ENCODE data around the gene H2BK1. TPM values are rescaled to one million over a fixed set of nuclear protein-coding genes. Genes with fewer than 3 reads are reported as not detected.

Gene H2BK1
- total RNA-seq, 3 donors from 2014 or later (not counting 1 experiment from before 2014, with no cell fraction given) = 2.5 TPM; not detected in 2

DNA sequence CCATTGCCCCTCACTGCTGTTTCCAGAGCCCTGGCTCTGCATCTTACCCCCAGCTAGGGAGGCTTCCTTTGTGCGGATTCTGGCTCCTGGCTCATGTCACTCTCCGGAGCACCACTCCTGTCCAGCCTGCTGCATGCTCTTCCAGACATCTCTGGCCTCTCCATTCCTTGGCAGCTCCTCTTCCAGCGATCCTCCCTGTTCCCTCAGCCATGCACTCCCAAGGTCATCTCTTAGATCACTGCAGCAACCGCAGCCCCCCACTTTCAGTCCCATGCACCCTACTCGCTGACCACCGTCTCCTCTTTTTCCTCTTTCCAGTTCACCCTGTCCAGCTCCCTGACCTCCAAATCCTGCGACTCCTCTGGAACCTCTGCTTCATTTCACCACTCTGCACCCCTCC is 45.1 kb upstream of the H2BK1 start:
- Mint-ChIP-seq H3K27me3 (ENCODE audit: low read depth in 2 of 2) (peaks cover 60 to 65% of the 10 kb centered on the region in 2 donors), H3K9me3 (no peaks in the 10 kb centered on the region), H3K36me3 (no peaks in the 10 kb centered on the region), H3K4me1 (peaks cover 7 to 19% of the 10 kb centered on the region in 2 donors), H3K27ac (no peak overlapping the region), H3K4me3 (no peak overlapping the region)
- intact Hi-C loops (cut with micrococcal nuclease) = no loop called here
- Histone ChIP-seq H3K27ac (ENCODE audit: low read length) (no peak overlapping the region), H3K27me3 (ENCODE audit: control insufficient read depth, insufficient read depth, low read length) (peaks cover 13% of the 10 kb centered on the region), H3K9me3 (ENCODE audit: control insufficient read depth, insufficient read depth, low read length) (no peaks in the 10 kb centered on the region), H3K4me3 (ENCODE audit: low read length) (no peak overlapping the region), H3K36me3 (ENCODE audit: control insufficient read depth, insufficient read depth, low read length) (no peaks in the 10 kb centered on the region), H3K4me1 (ENCODE audit: control insufficient read depth, insufficient read depth, low read length) (peaks cover 12% of the 10 kb centered on the region)
- ATAC-seq = no peak
- no peak for DNase-seq
- TF ChIP-seq, protein P1, sequence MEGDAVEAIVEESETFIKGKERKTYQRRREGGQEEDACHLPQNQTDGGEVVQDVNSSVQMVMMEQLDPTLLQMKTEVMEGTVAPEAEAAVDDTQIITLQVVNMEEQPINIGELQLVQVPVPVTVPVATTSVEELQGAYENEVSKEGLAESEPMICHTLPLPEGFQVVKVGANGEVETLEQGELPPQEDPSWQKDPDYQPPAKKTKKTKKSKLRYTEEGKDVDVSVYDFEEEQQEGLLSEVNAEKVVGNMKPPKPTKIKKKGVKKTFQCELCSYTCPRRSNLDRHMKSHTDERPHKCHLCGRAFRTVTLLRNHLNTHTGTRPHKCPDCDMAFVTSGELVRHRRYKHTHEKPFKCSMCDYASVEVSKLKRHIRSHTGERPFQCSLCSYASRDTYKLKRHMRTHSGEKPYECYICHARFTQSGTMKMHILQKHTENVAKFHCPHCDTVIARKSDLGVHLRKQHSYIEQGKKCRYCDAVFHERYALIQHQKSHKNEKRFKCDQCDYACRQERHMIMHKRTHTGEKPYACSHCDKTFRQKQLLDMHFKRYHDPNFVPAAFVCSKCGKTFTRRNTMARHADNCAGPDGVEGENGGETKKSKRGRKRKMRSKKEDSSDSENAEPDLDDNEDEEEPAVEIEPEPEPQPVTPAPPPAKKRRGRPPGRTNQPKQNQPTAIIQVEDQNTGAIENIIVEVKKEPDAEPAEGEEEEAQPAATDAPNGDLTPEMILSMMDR (IDR thresholded peaks at IDR 0.05) = no peak
- 92% methylated on average over 7 of the region's 7 CpGs for WGBS (ENCODE audit: insufficient coverage)

DNA sequence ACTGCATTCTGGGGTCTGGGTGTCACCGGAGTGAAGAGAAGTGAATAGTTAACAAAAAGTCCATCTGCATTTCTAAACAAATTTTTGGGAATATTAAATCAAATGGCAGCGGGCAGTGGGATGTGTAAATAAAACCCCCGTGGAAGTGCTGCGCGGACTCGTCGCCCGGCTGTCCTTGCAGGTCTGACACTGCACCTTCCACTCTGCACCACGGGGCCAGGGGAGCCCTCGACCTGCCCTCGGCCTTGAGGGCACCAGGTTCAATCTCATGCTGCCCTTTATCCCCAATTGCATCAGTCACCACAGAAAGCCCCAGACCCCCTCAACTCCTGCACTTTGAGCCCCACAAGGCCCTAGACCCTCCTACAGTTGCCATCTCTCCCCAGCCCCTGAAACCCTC is 44.6 kb upstream of the H2BK1 start:
- WGBS (ENCODE audit: insufficient coverage) = 89% methylated on average over 11 of the region's 11 CpGs
- peaks cover 16% of the 10 kb centered on the region for H3K27me3 ChIP-seq (ENCODE audit: control insufficient read depth, insufficient read depth, low read length)
- intact Hi-C loops (cut with micrococcal nuclease) = no loop called here
- no peak overlapping the region for H3K4me3 ChIP-seq (ENCODE audit: low read length)
- Mint-ChIP-seq H3K36me3 (no peaks in the 10 kb centered on the region), H3K27ac (no peak overlapping the region), H3K9me3 (no peaks in the 10 kb centered on the region), H3K27me3 (ENCODE audit: low read depth in 2 of 2) (peaks cover 65 to 68% of the 10 kb centered on the region in 2 donors), H3K4me3 (no peak overlapping the region), H3K4me1 (peaks cover 7 to 23% of the 10 kb centered on the region in 2 donors)
- no peaks in the 10 kb centered on the region for H3K36me3 ChIP-seq (ENCODE audit: control insufficient read depth, insufficient read depth, low read length)
- H3K9me3 ChIP-seq (ENCODE audit: control insufficient read depth, insufficient read depth, low read length) = no peaks in the 10 kb centered on the region
- TF ChIP-seq, protein P1 (IDR thresholded peaks at IDR 0.05) = no peak
- no peak for ATAC-seq
- no peak for DNase-seq
- no peak overlapping the region for H3K27ac ChIP-seq (ENCODE audit: low read length)
- H3K4me1 ChIP-seq (ENCODE audit: control insufficient read depth, insufficient read depth, low read length) = peaks cover 12% of the 10 kb centered on the region

DNA sequence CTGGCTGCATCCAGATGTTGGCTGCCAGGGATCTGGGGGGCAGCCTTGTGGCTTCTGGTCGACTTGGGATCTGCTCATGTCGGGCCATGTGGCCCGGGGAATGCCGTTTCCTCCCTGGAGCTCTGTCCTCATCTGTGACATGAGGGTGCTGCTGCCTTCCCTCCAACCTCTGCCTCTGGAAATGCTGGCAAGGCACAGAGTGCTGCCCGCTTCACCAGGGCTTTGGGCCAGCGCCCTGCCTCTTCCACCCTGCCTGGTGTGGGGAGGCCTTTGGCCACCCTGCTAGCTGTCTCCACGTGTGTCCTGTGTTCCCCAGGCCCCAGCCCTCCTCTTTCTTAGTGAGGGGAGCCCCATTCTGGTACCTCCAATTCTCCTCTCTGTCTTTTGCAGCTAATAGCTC is 44.0 kb upstream of the H2BK1 start:
- Mint-ChIP-seq H3K36me3 (no peaks in the 10 kb centered on the region), H3K4me3 (peak overlapping the region; percentile 47), H3K27ac (no peak overlapping the region), H3K9me3 (no peaks in the 10 kb centered on the region), H3K4me1 (peaks cover 9 to 28% of the 10 kb centered on the region in 2 donors), H3K27me3 (ENCODE audit: low read depth in 2 of 2) (peaks cover 68 to 69% of the 10 kb centered on the region in 2 donors)
- H3K27me3 ChIP-seq (ENCODE audit: control insufficient read depth, insufficient read depth, low read length) = peaks cover 19% of the 10 kb centered on the region
- peaks cover 16% of the 10 kb centered on the region for H3K4me1 ChIP-seq (ENCODE audit: control insufficient read depth, insufficient read depth, low read length)
- H3K4me3 ChIP-seq (ENCODE audit: low read length) = no peak overlapping the region
- ATAC-seq (no peak), DNase-seq (no peak)
- intact Hi-C loops (cut with micrococcal nuclease) = no loop called here
- H3K27ac ChIP-seq (ENCODE audit: low read length) = no peak overlapping the region
- H3K9me3 ChIP-seq (ENCODE audit: control insufficient read depth, insufficient read depth, low read length) = no peaks in the 10 kb centered on the region
- no peaks in the 10 kb centered on the region for H3K36me3 ChIP-seq (ENCODE audit: control insufficient read depth, insufficient read depth, low read length)
- TF ChIP-seq, protein P1 (IDR thresholded peaks at IDR 0.05) = no peak
- WGBS (ENCODE audit: insufficient coverage) = 77% methylated on average over 7 of the region's 7 CpGs

Measured in natural killer cell (primary cell).